GM18526 (cell line): ENCODE measurements around the gene HELZ2.

ENCODE experiments used
- POLR2A ChIP-seq: IDR thresholded peaks from 3 replicates; pipeline ENCODE4 v1.6.1; 2011; ENCODE audit not compliant: insufficient read length; ENCODE audit errors: extremely low read depth

Gene HELZ2

GRCh38 chr20:63599396-63600050, 25.5 kb upstream of the HELZ2 start:
- no peak for TF ChIP-seq POLR2A

GRCh38 chr20:63598479-63599395, 24.7 kb upstream of the HELZ2 start:
- no peak for TF ChIP-seq POLR2A

GRCh38 chr20:63597651-63598478, 23.8 kb upstream of the HELZ2 start:
- TF ChIP-seq POLR2A: no peak

- no peak for TF ChIP-seq POLR2A
Observed at GRCh38 chr20:63596423-63596822, 22.4 kb upstream of the HELZ2 start.

GRCh38 chr20:63595416-63596127, 21.5 kb upstream of the HELZ2 start:
- no peak for TF ChIP-seq POLR2A

GRCh38 chr20:63594043-63594561, 20.1 kb upstream of the HELZ2 start:
- no peak for TF ChIP-seq POLR2A

- TF ChIP-seq POLR2A: no peak
Observed at GRCh38 chr20:63592661-63593060, 18.6 kb upstream of the HELZ2 start.

GRCh38 chr20:63591786-63592355, 17.8 kb upstream of the HELZ2 start:
- TF ChIP-seq POLR2A: no peak

- no peak for TF ChIP-seq POLR2A
Observed at GRCh38 chr20:63591147-63591533, 17.1 kb upstream of the HELZ2 start.

GRCh38 chr20:63590218-63591146, 16.4 kb upstream of the HELZ2 start:
- no peak for TF ChIP-seq POLR2A

GRCh38 chr20:63589261-63590217, 15.5 kb upstream of the HELZ2 start:
- TF ChIP-seq POLR2A: no peak

- no peak for TF ChIP-seq POLR2A
Observed at GRCh38 chr20:63588641-63589041, 14.6 kb upstream of the HELZ2 start.
